GM12878 (cell line): ENCODE results near the gene LILRB3.

Source experiments
- CTCF ChIP-seq, 3 experiments: IDR thresholded peaks in 2 of 3; conservative IDR thresholded peaks in 1 of 3; 2 replicates each; pipeline ENCODE4 v1.5.1; 2011; ENCODE audit warnings: low read depth in 3 of 3, low read length in 3 of 3, mild to moderate bottlenecking in 3 of 3, control low read depth in 2 of 3, moderate library complexity in 2 of 3, inconsistent platforms in 1 of 3, mixed read lengths in 1 of 3; ENCODE audit not compliant: control insufficient read depth in 2 of 3, insufficient read depth in 1 of 3; ENCODE audit errors: extremely low read depth in 1 of 3
- JUND ChIP-seq: IDR thresholded peaks from 2 replicates; pipeline ENCODE4 v1.6.1; 2012; ENCODE audit warnings: low read depth, mild to moderate bottlenecking, low read length, improper control_type of control experiment, moderate library complexity
- NFYB ChIP-seq: IDR thresholded peaks from 2 replicates; pipeline ENCODE4 v1.6.1; 2011; ENCODE audit warnings: low read depth, mild to moderate bottlenecking, low read length, improper control_type of control experiment, moderate library complexity; ENCODE audit not compliant: insufficient read depth
- STAT3 ChIP-seq: IDR thresholded peaks from 2 replicates; pipeline ENCODE4 v1.6.1; 2011; ENCODE audit warnings: low read depth, low read length, improper control_type of control experiment
- ZBTB40 ChIP-seq: fragments of 450-650 bp; IDR thresholded peaks from 2 replicates; pipeline ENCODE4 v1.6.1; 2016; ENCODE audit warnings: mild to moderate bottlenecking, moderate library complexity, borderline replicate concordance
- TF ChIP-seq, protein P1 (sequence below): IDR thresholded peaks from 2 replicates; pipeline ENCODE4 v1.6.1; 2011; ENCODE audit warnings: mild to moderate bottlenecking, low read depth, low read length, moderate library complexity; ENCODE audit not compliant: insufficient replicate concordance

DNA sequence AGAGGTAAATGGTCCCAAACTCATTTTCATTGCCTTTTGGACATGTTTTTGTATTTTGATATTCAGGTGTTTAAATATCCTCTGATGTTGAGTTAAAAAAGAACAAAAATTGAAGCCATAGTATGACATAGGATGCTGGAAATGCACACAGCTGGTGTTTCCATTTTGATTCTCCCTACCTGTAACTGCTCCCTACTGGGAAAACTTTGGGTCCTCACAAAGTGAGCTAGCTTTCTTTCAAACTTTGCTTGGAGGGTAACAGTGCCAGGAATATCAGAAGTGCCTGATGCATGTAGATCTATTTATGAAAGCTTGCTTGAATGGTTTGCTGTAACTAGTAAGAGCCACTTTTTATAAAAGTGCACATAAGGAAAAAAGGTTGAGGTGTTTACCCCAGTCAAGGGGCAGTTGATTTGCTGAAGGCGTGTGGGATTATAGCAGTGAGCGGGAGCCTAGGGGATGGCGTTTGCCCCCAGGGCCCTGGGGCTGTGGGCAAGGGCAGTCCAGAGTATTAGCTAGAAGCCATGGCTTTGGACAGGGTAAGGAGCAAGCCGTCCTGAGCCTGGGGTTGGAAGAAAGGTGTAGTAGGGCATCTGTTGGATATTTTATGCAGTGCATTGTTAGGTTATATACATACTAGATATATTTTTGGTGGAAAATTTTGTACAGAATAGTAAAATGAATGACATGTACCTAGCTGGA is 17.9 kb downstream of the LILRB3 start:
- TF ChIP-seq CTCF (IDR thresholded peaks at IDR 0.05 in 2 of 3, conservative IDR thresholded peaks at IDR 0.05 in 1 of 3; ENCODE audit: control insufficient read depth in 2 of 3, extremely low read depth in 1 of 3, insufficient read depth in 1 of 3, low read depth in 3 of 3, low read length in 3 of 3) (no peak), ZBTB40 (no peak), NFYB (no peak), STAT3 (no peak), JUND (no peak)
- TF ChIP-seq, protein P1, sequence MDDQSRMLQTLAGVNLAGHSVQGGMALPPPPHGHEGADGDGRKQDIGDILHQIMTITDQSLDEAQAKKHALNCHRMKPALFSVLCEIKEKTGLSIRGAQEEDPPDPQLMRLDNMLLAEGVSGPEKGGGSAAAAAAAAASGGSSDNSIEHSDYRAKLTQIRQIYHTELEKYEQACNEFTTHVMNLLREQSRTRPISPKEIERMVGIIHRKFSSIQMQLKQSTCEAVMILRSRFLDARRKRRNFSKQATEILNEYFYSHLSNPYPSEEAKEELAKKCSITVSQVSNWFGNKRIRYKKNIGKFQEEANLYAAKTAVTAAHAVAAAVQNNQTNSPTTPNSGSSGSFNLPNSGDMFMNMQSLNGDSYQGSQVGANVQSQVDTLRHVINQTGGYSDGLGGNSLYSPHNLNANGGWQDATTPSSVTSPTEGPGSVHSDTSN = no peak
